ENCODE measurements around the gene HDDC3. TPM values are rescaled to one million over a fixed set of nuclear protein-coding genes. Genes with fewer than 3 reads are reported as not detected.

HDDC3 gene
- total RNA-seq, 2 experiments from 2014 or later, result 33.2 to 39.3 TPM

DNA sequence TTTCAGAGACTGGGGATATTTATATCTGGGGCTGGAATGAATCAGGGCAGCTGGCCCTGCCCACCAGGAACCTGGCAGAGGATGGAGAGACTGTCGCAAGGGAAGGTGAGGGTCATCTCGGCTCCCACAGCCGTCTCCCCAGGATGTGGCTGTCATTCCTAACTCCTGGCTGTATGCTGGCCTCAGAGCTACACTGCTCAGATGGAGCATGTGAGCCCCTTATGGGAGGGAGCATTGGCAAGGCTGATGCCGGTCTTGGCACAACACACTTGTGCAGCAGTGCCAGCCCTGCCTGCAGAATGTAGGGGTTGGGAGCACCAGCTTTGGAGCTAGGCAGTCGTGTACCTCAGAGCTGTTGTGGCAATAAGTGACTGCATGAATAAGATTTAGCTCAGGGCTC lies 27.5 kb upstream of the HDDC3 start:
- no peaks in the 10 kb centered on the region for H3K9me3 Mint-ChIP-seq (ENCODE audit: low read depth)
- no peak overlapping the region for H3K4me3 Mint-ChIP-seq
- peaks cover 37% of the 10 kb centered on the region for H3K36me3 Mint-ChIP-seq
- DNase-seq, result no peak
- CTCF ChIA-PET, result interaction anchor here (1.4 to 2.1 kb wide), 4 partner anchors 28 to 90 kb away, joined by 4 to 6 read pairs (median 4); no protein-coding TSS in a partner anchor
- H3K4me1 Mint-ChIP-seq, result peaks cover 16% of the 10 kb centered on the region
- no peak for ATAC-seq
- no peak overlapping the region for H3K27ac Mint-ChIP-seq
- no peaks in the 10 kb centered on the region for H3K27me3 Mint-ChIP-seq

DNA sequence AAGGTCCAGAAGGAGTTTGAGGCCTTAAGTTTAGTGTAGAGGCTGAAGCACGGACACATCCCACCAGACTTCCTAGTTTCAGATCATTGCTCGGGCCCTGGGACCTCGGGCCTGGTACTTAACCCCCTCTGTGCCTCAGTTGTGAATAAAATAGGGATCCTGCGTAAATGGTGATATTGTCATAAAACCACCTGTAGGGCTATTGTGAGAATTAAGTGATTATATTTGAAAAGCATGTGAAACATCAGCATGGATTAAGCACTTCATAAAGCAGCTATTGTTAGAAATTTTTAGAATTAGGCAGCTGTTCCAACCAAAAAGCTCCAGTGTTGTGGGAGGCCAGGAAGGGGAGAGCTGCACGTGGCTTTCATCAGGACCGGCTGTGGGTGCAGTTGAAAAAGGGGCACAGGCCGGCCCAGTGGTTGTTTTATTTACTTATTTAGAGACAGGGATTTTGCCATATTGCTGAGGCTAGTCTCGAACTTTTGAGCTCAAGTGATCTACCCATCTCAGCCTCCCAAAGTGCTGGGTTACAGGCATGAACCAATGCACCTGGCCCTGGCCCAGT lies 26.8 kb upstream of the HDDC3 start:
- H3K4me1 Mint-ChIP-seq, result peaks cover 19% of the 10 kb centered on the region
- ATAC-seq (no peak), DNase-seq (no peak)
- H3K36me3 Mint-ChIP-seq, result peaks cover 37% of the 10 kb centered on the region
- no peaks in the 10 kb centered on the region for H3K27me3 Mint-ChIP-seq
- H3K27ac Mint-ChIP-seq, result peak overlapping the region; percentile 11
- CTCF ChIA-PET, result interaction anchor here (1.6 to 3.5 kb wide), 4 partner anchors 13 to 74 kb away, joined by 4 to 16 read pairs (median 4); no protein-coding TSS in a partner anchor
- H3K4me3 Mint-ChIP-seq, result no peak overlapping the region
- H3K9me3 Mint-ChIP-seq (ENCODE audit: low read depth), result no peaks in the 10 kb centered on the region

DNA sequence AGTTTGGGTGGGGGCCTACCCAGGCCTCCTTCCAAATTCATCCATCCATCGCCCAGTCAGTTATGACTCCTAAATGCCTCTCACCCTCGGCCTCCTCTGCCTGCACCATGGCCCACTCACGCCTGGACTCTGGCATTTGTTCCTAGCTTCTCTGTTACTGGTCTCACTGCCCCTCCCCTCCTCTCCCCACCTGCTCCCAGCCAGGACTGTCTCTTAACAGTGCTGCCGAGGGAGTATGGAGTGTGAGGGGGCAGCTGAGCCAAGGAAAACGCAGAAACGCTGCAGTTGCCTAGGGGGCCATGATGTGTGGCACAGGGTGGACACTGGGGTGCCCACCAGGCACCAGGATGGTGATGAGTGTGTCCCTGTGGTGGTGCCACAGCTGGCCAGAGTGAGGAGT lies 25.4 kb upstream of the HDDC3 start:
- no peaks in the 10 kb centered on the region for H3K9me3 Mint-ChIP-seq (ENCODE audit: low read depth)
- peak overlapping the region; percentile 14 for H3K27ac Mint-ChIP-seq
- H3K4me1 Mint-ChIP-seq, result peaks cover 23% of the 10 kb centered on the region
- CTCF ChIA-PET, result interaction anchor here (1.0 to 6.7 kb wide), 17 partner anchors 8 to 314 kb away, joined by 3 to 101 read pairs (median 12); partner anchors contain the start of genes HDDC3, UNC45A and VPS33B
- no peak for ATAC-seq
- no peak for DNase-seq
- H3K36me3 Mint-ChIP-seq, result peaks cover 35% of the 10 kb centered on the region
- peak overlapping the region; percentile 61 for H3K4me3 Mint-ChIP-seq
- no peaks in the 10 kb centered on the region for H3K27me3 Mint-ChIP-seq

DNA sequence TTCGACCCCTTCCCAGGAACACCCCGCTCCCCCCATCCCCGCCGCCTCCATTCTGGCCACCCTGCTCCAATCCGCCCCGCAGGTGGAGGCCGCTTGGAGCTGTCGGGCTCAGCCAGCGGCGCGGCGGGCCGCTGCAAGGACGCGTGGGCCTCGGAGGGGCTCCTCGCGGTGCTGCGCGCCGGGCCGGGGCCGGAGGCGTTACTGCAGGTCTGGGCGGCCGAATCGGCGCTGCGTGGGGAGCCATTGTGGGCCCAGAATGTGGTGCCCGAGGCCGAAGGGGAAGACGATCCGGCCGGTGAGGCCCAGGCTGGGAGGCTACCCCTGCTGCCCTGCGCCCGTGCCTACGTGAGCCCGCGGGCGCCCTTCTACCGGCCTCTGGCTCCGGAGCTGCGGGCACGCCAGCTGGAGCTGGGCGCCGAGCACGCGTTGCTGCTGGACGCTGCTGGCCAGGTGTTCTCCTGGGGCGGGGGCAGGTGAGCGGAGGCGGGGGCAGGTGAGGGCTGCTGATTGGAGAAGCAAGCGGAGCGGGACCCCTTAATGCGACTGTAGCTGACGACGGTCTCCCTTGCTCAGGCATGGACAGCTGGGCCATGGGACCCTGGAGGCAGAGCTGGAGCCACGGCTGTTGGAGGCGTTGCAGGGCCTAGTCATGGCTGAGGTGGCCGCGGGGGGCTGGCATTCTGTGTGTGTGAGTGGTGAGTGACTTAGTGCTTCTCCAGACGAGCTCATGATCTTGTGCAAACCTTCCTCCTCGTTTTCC lies 24.9 kb upstream of the HDDC3 start:
- peaks cover 37% of the 10 kb centered on the region for H3K36me3 Mint-ChIP-seq
- no peak for ATAC-seq
- CTCF ChIA-PET, result interaction anchor here (0.5 to 6.7 kb wide), 38 partner anchors 9 to 375 kb away, joined by 3 to 101 read pairs (median 5); partner anchors contain the start of genes BLM, HDDC3, UNC45A and VPS33B
- no peak for DNase-seq
- peak overlapping the region; percentile 86 for H3K4me3 Mint-ChIP-seq
- H3K4me1 Mint-ChIP-seq, result peaks cover 23% of the 10 kb centered on the region
- H3K27me3 Mint-ChIP-seq, result no peaks in the 10 kb centered on the region
- H3K9me3 Mint-ChIP-seq (ENCODE audit: low read depth), result no peaks in the 10 kb centered on the region
- peak overlapping the region; percentile 14 for H3K27ac Mint-ChIP-seq

DNA sequence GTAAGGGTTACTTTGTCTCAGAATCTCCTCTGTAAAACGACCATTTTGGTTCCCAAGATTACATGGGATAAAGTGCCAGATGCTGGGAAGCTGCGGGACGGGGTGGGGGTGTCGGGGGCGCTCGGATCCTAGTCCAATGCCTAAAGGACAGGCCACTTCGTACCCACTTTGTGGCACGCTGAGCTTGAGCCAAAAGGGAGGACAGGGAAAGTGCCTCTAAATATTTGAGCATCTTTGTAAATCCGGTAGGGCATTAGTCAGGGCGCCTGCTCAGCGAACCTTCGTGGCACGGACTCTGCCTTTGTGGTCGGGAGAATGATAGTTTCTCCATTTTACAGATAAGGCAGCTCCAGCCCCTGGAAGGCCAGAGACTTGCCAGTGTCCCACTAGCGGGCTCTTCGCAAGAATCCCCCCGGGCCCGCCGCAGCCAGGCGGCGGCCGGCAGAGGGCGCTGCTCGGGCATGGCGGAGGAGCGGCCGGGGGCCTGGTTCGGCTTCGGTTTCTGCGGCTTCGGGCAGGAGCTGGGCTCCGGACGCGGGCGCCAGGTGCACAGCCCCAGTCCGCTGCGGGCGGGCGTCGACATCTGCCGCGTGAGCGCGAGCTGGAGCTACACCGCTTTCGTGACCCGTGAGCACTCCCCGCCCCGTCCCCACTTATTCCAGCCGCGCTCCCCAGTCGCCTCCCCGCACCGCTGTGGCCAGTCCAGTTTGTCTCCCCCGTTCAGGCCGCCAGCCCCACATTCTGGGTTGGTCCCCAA lies 24.1 kb upstream of the HDDC3 start:
- peaks cover 21% of the 10 kb centered on the region for H3K4me1 Mint-ChIP-seq
- H3K4me3 Mint-ChIP-seq, result peak overlapping the region; percentile 86
- peak overlapping the region; percentile 95 for H3K27ac Mint-ChIP-seq
- CTCF ChIA-PET, result interaction anchor here (0.5 to 6.7 kb wide), 39 partner anchors 9 to 374 kb away, joined by 3 to 101 read pairs (median 5); partner anchors contain the start of genes BLM, HDDC3, UNC45A and VPS33B
- no peak for ATAC-seq
- H3K9me3 Mint-ChIP-seq (ENCODE audit: low read depth), result no peaks in the 10 kb centered on the region
- DNase-seq, result peak; percentile 75
- no peaks in the 10 kb centered on the region for H3K27me3 Mint-ChIP-seq
- peaks cover 37% of the 10 kb centered on the region for H3K36me3 Mint-ChIP-seq

DNA sequence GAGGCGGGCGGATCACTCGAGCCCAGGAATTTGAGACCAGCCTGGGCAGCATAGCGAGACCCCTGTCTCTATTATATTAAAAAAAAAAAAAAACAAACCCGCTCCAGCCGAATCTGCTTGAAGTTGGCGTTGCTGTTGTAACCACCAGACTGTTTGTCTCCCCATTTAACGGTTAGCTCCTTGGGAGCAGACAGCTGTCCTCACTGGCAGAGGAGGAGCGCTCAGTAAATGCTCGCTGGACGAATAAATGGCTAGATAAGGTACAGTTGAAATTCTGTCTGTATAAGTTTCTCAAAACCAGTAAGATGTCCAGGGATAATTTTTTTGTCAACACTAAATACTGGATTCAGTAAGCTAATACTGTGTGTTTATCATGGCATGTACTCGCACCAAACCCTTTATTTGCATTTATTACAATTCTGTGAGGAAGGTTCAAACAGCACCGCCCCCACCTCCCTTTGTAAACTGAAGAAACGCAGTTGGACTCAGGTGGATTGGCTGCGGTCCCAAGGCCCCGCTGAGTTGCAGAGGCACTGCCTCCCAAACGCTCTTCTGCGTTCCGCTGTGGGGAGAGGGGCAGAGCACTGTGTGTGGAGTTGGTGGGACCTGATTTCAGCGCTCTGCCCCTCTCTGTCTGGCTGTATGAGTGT lies 23.4 kb upstream of the HDDC3 start:
- Mint-ChIP-seq H3K27ac (peak overlapping the region; percentile 95), H3K9me3 (ENCODE audit: low read depth) (no peaks in the 10 kb centered on the region), H3K36me3 (peaks cover 36% of the 10 kb centered on the region), H3K27me3 (no peaks in the 10 kb centered on the region), H3K4me1 (peaks cover 21% of the 10 kb centered on the region), H3K4me3 (peak overlapping the region; percentile 86)
- CTCF ChIA-PET, result interaction anchor here (0.7 to 6.7 kb wide), 35 partner anchors 9 to 373 kb away, joined by 3 to 101 read pairs (median 5); partner anchors contain the start of genes BLM, HDDC3, UNC45A and VPS33B
- DNase-seq (no peak), ATAC-seq (no peak)

DNA sequence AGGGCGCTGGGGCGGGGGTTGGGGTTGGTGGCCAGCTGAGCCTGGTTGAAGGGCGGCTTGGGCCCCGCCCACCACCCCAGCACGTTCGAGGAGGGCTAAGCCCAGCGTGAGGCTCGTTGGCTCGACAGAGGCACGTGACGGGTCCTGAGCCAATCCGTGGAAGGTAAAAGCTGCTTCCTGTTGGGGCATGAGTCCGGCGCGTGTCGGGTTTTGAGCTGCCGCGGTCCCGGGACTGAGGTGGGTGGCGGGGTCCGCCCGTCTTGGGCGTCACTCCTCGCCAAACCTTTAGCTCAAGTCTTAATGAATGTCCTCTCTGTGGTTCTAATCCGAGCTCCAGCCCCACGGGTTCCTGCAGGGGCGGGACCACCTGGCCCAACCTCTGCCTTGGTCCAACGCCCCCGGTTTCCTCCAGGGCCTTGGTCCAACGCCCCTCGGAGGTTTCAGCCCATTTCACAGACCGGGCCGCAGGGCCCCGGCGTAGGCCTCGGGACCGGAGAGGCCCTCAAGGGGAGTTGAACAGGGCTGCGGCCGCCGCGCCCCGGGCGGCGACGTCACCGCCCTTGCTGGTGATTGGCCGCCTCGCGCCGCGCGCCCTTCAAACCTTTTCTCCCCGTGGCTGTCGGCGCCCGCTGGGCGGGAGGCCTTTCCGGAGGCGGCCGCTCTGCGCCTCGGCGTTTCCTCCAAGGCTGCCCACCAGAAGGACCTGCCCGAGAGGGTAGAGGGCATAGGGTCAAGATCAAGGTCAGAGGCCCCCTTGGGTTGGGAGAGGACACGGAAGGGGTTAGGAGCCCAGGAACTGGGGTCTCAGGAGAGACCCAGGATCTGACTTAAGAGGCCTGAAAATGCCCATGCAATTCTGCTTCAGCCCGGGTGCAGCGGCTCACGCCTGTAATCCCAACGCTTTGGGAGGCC lies 22.6 kb upstream of the HDDC3 start, which contains the start of gene RCCD1:
TSS of gene RCCD1 (plus strand) at position 173 of the 912 bp plus-strand sequence. CDS start 1,851 bp downstream, outside the sequence.
- Mint-ChIP-seq H3K4me3 (peak within 1 kb of the TSS; percentile 86), H3K36me3 (peaks cover 41% of the 10 kb centered on the region), H3K27me3 (no peaks in the 10 kb centered on the region), H3K27ac (peak within 1 kb of the TSS; percentile 95), H3K9me3 (ENCODE audit: low read depth) (no peaks in the 10 kb centered on the region), H3K4me1 (peaks cover 21% of the 10 kb centered on the region)
- ATAC-seq (peak; percentile 94), DNase-seq (peak; percentile 97)
- CTCF ChIA-PET, result interaction anchor here (0.9 to 6.7 kb wide), 15 partner anchors 8 to 317 kb away, joined by 3 to 101 read pairs (median 9); partner anchors contain the start of genes HDDC3, UNC45A and VPS33B

DNA sequence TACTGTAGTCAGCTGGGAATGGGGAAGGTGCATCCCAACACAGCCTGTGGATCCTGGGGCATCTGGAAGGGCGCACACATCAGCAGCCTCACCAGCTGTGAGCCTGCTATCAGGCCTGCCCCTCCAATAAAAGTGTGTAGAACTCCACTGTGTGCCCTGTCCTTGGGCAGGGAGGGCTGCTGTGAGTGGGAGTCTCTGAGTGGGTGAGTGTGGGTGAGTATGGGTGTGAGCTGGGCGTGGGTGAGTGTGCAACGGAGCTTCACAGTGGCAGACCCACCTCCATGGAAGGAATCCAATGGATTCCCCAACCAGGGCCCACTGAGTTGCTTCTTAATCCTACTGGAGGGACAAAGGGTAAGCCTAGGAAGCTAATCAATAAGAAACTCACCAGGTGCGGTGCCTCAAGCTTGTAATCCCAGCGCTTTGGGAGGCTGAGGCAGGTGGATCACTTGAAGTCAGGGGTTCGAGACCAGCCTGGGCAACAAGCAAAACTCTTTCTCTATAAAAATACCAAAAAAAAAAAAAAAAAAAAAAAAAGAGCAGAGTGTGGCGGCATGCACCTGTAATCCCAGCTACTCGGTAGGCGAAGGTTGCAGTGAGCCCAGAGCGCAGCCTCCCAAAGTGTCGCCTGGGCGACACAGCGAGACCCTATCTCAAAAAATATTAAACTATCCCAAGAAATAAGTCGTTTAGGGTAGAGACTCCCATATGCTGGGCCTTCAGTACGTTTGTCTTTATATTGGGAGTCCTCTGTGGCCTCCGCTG lies 21.8 kb upstream of the HDDC3 start:
- Mint-ChIP-seq H3K4me3 (peak overlapping the region; percentile 86), H3K27ac (peak overlapping the region; percentile 95), H3K36me3 (peaks cover 44% of the 10 kb centered on the region), H3K9me3 (ENCODE audit: low read depth) (no peaks in the 10 kb centered on the region), H3K4me1 (peaks cover 21% of the 10 kb centered on the region), H3K27me3 (no peaks in the 10 kb centered on the region)
- CTCF ChIA-PET, result interaction anchor here (0.9 to 6.7 kb wide), 5 partner anchors 20 to 79 kb away, joined by 3 to 101 read pairs (median 4); partner anchors contain the start of genes HDDC3 and UNC45A
- ATAC-seq (no peak), DNase-seq (no peak)

DNA sequence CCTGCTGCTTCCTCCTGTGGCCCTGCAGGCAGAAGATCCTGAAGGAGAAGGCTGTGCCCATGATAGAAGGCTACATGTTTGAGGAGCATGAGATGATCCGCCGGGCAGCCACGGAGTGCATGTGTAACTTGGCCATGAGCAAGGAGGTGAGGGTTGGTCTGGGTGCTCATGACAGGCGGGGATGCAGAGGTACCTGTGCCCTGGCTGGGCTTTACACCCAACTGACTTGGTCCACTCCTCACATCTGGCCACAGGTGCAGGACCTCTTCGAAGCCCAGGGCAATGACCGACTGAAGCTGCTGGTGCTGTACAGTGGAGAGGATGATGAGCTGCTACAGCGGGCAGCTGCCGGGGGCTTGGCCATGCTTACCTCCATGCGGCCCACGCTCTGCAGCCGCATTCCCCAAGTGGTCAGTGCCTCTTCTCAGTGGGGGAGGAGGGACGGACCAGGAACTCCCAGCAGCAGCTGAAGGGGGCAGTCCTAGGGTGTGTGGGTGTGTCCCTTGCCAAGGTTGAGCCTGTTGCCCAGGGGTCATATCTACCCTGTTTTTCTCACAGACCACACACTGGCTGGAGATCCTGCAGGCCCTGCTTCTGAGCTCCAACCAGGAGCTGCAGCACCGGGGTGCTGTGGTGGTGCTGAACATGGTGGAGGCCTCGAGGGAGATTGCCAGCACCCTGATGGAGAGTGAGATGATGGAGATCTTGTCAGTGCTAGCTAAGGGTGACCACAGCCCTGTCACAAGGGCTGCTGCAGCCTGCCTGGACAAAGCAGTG lies 20.7 kb upstream of the HDDC3 start:
- Mint-ChIP-seq H3K4me1 (peaks cover 21% of the 10 kb centered on the region), H3K36me3 (peaks cover 47% of the 10 kb centered on the region), H3K9me3 (ENCODE audit: low read depth) (no peaks in the 10 kb centered on the region), H3K4me3 (no peak overlapping the region), H3K27me3 (no peaks in the 10 kb centered on the region), H3K27ac (no peak overlapping the region)
- CTCF ChIA-PET, result interaction anchor here (1.0 to 6.7 kb wide), 2 partner anchors 19 to 97 kb away, joined by 3 to 101 read pairs; partner anchors contain the start of genes HDDC3 and UNC45A
- DNase-seq (no peak), ATAC-seq (no peak)

DNA sequence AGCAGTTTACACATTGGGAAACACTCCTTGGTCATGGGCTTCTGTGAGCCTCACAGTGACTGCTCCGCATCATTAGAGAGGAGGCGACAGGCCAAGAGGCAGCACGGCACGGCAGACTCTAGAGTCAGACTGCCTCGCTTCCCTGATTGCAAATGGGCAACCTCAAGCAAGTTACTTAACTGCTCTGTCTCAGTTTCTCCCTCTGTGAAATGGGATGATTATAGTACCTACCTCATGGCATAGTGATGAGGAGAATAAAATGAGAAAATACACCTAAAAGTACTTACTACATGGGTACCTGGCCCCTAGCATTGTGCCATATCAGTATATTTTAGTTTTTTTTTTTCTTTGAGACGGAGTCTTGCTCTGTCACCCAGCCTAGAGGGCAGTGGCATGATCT lies 18.3 kb upstream of the HDDC3 start:
- DNase-seq (no peak), ATAC-seq (no peak)
- peaks cover 47% of the 10 kb centered on the region for H3K36me3 Mint-ChIP-seq
- H3K4me3 Mint-ChIP-seq, result no peak overlapping the region
- H3K27me3 Mint-ChIP-seq, result no peaks in the 10 kb centered on the region
- H3K27ac Mint-ChIP-seq, result no peak overlapping the region
- CTCF ChIA-PET, result no interaction called here
- peaks cover 12% of the 10 kb centered on the region for H3K4me1 Mint-ChIP-seq
- H3K9me3 Mint-ChIP-seq (ENCODE audit: low read depth), result no peaks in the 10 kb centered on the region
